ENCODE results near the gene UNKL. TPM values are rescaled to one million over a fixed set of nuclear protein-coding genes. Genes with fewer than 3 reads are reported as not detected.

The UNKL gene
- total RNA-seq, 3 donors from 2014 or later (not counting 1 experiment from before 2014, with no cell fraction given), result 114 to 130 (median 127) TPM

DNA sequence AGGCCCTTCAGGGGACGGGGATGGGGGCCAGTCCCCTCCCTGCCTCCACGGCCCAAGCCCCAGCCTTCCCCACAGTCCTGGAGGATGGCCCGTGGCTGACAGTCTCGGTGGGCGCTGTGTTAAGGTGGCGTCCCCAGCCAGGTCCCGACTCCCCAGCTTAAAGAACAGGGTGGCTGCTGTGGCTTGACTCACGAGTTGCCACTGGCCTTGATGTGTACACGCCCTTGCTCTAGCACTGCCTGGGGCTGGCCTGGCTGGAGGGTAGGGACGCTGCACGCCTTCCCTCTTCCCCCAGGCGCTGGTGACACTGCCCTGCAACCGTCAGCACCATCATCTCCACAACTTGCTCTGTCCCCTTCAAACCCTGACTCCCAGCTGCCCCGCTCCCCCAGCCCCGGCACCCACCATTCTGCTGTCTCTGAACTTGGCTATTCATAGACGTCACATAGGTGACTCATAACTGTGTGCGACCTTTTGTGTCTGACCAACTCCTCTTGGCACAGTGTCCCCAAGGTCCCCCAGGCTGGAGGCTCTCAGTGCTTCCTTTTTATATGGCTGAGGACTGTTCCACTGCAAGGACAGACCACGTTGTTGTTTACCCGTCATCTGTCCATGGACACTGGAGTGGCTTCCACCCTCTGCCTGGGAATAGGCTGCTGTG lies 56.5 kb downstream of the UNKL start:
- no peaks in the 10 kb centered on the region for H3K9me3 ChIP-seq (ENCODE audit: control insufficient read depth, insufficient read depth, low read length)
- H3K4me1 ChIP-seq (ENCODE audit: control insufficient read depth, insufficient read depth, low read length), result peaks cover 1% of the 10 kb centered on the region
- H3K27ac ChIP-seq (ENCODE audit: low read length), result no peak overlapping the region
- DNase-seq, result no peak
- H3K27ac Mint-ChIP-seq, result no peak overlapping the region
- no peak overlapping the region for H3K4me3 ChIP-seq (ENCODE audit: low read length)
- WGBS (ENCODE audit: insufficient coverage), result 88% methylated on average over 19 of the region's 19 CpGs
- H3K9me3 Mint-ChIP-seq, result no peaks in the 10 kb centered on the region
- peaks cover 21% of the 10 kb centered on the region for H3K36me3 ChIP-seq (ENCODE audit: control insufficient read depth, insufficient read depth, low read length)
- intact Hi-C loops (cut with micrococcal nuclease), result loop anchor here (10.0 kb wide), 1 partner anchor 347 kb away; the partner anchor contains the start of gene MAPK8IP3
- peaks cover 18 to 37% of the 10 kb centered on the region in 2 donors for H3K4me1 Mint-ChIP-seq
- H3K27me3 ChIP-seq (ENCODE audit: control insufficient read depth, insufficient read depth, low read length), result no peaks in the 10 kb centered on the region
- H3K36me3 Mint-ChIP-seq, result no peaks in the 10 kb centered on the region
- ATAC-seq, result no peak
- no peaks in the 10 kb centered on the region for H3K27me3 Mint-ChIP-seq (ENCODE audit: low read depth in 2 of 2)
- TF ChIP-seq, protein P1, sequence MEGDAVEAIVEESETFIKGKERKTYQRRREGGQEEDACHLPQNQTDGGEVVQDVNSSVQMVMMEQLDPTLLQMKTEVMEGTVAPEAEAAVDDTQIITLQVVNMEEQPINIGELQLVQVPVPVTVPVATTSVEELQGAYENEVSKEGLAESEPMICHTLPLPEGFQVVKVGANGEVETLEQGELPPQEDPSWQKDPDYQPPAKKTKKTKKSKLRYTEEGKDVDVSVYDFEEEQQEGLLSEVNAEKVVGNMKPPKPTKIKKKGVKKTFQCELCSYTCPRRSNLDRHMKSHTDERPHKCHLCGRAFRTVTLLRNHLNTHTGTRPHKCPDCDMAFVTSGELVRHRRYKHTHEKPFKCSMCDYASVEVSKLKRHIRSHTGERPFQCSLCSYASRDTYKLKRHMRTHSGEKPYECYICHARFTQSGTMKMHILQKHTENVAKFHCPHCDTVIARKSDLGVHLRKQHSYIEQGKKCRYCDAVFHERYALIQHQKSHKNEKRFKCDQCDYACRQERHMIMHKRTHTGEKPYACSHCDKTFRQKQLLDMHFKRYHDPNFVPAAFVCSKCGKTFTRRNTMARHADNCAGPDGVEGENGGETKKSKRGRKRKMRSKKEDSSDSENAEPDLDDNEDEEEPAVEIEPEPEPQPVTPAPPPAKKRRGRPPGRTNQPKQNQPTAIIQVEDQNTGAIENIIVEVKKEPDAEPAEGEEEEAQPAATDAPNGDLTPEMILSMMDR (IDR thresholded peaks at IDR 0.05), result no peak
- no peak overlapping the region for H3K4me3 Mint-ChIP-seq

- no peak overlapping the region for H3K4me3 ChIP-seq (ENCODE audit: low read length)
- peaks cover 12% of the 10 kb centered on the region for H3K4me1 ChIP-seq (ENCODE audit: control insufficient read depth, insufficient read depth, low read length)
- no peaks in the 10 kb centered on the region for H3K27me3 ChIP-seq (ENCODE audit: control insufficient read depth, insufficient read depth, low read length)
- DNase-seq (no peak), ATAC-seq (no peak)
- H3K9me3 ChIP-seq (ENCODE audit: control insufficient read depth, insufficient read depth, low read length), result no peaks in the 10 kb centered on the region
- Mint-ChIP-seq H3K27ac (no peak overlapping the region), H3K4me1 (peaks cover 27 to 49% of the 10 kb centered on the region in 2 donors), H3K27me3 (ENCODE audit: low read depth in 2 of 2) (no peaks in the 10 kb centered on the region), H3K4me3 (no peak overlapping the region), H3K36me3 (no peaks in the 10 kb centered on the region), H3K9me3 (no peaks in the 10 kb centered on the region)
- TF ChIP-seq, protein P1 (IDR thresholded peaks at IDR 0.05), result no peak
- no peak overlapping the region for H3K27ac ChIP-seq (ENCODE audit: low read length)
- H3K36me3 ChIP-seq (ENCODE audit: control insufficient read depth, insufficient read depth, low read length), result peaks cover 6% of the 10 kb centered on the region
- 93% methylated on average over 33 of the region's 33 CpGs for WGBS (ENCODE audit: insufficient coverage)
- intact Hi-C loops (cut with micrococcal nuclease), result loop anchor here (10.0 kb wide), 1 partner anchor 349 kb away; the partner anchor contains the start of gene MAPK8IP3
These were observed 58.2 kb downstream of the UNKL start for GRCh38 chr16:1356061-1356900.

DNA sequence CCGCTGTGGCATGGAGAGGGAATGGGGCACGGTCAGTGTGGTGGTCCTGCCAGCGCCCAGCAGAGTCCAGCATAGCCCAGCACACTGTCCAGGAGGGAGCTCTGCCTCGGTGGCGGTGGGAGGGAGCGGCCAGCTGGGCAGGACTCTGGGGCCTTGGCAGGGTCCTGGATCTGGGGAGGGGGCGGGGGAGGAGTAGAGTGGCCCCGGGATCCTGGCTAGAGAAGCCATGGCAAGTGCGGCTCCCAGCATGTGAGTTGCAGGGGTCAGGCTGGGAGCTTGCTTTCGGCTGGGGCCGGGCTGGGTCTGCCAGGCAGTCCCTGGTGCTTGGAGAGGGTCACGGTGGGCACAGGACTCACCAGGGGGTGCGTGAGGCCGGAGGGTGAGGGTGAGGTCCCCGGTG lies 58.9 kb downstream of the UNKL start:
- no peaks in the 10 kb centered on the region for H3K27me3 ChIP-seq (ENCODE audit: control insufficient read depth, insufficient read depth, low read length)
- intact Hi-C loops (cut with micrococcal nuclease), result loop anchor here (10.0 kb wide), 1 partner anchor 349 kb away; the partner anchor contains the start of gene MAPK8IP3
- 93% methylated on average over 15 of the region's 15 CpGs for WGBS (ENCODE audit: insufficient coverage)

More for the DNA sequence above, 58.9 kb downstream of the UNKL start:
- ATAC-seq (no peak), DNase-seq (no peak)
- no peaks in the 10 kb centered on the region for H3K36me3 Mint-ChIP-seq
- H3K27ac Mint-ChIP-seq, result peak overlapping the region in 1 of 2 donors; percentile 21
- peaks cover 27 to 55% of the 10 kb centered on the region in 2 donors for H3K4me1 Mint-ChIP-seq
- no peak overlapping the region for H3K4me3 Mint-ChIP-seq
- Histone ChIP-seq H3K9me3 (ENCODE audit: control insufficient read depth, insufficient read depth, low read length) (no peaks in the 10 kb centered on the region), H3K36me3 (ENCODE audit: control insufficient read depth, insufficient read depth, low read length) (peaks cover 3% of the 10 kb centered on the region), H3K27ac (ENCODE audit: low read length) (no peak overlapping the region), H3K4me3 (ENCODE audit: low read length) (no peak overlapping the region), H3K4me1 (ENCODE audit: control insufficient read depth, insufficient read depth, low read length) (peaks cover 19% of the 10 kb centered on the region)
- TF ChIP-seq, protein P1 (IDR thresholded peaks at IDR 0.05), result no peak
- no peaks in the 10 kb centered on the region for H3K9me3 Mint-ChIP-seq
- no peaks in the 10 kb centered on the region for H3K27me3 Mint-ChIP-seq (ENCODE audit: low read depth in 2 of 2)
